Esophagus muscularis mucosa (tissue), 4 donors: ENCODE results near the gene ANKRD35. TPM values are rescaled to one million over a fixed set of nuclear protein-coding genes. Genes with fewer than 3 reads are reported as not detected.

Experiments used
- DNase-seq: peaks from one replicate; pipeline ENCODE4 v3.0.0-alpha.2; 2017; ENCODE audit errors: extremely low spot score
- H3K27ac ChIP-seq, 4 donors: fragments of 200-600 bp; sonication (generic); replicated peaks in 1 of 4; 1 replicate in 3 of 4; 2 replicates in 1 of 4; pipeline ENCODE4 v1.5.1; 2016 to 2019; ENCODE audit warnings: mild to moderate bottlenecking in 1 of 4
- H3K27me3 ChIP-seq, 4 donors: fragments of 200-600 bp; sonication (generic); one replicate each; pipeline versions ENCODE4 v1.5.1 to v1.6.0; 2016 to 2019
- H3K36me3 ChIP-seq, 4 donors: fragments of 200-600 bp; sonication (generic); one replicate each; pipeline ENCODE4 v1.5.1; 2016 to 2019
- H3K4me1 ChIP-seq, 4 donors: fragments of 200-600 bp; sonication (generic); one replicate each; pipeline ENCODE4 v1.5.1; 2016 to 2019
- H3K4me3 ChIP-seq, 4 donors: fragments of 200-600 bp; sonication (generic); 1 replicate in 2 of 4; 2 replicates in 2 of 4; pipeline ENCODE4 v1.5.1; 2016 to 2019; ENCODE audit warnings: mild to moderate bottlenecking in 4 of 4, moderate library complexity in 1 of 4
- H3K9me3 ChIP-seq, 4 donors: fragments of 200-600 bp; sonication (generic); 1 replicate in 3 of 4; 2 replicates in 1 of 4; pipeline ENCODE4 v1.5.1; 2016 to 2019
- CTCF ChIP-seq, 3 experiments: fragments of 200-600 bp in 2 of 3; fragments of 450-650 bp in 1 of 3; sonication (generic) in 2 of 3; IDR thresholded peaks; one replicate each; pipeline ENCODE4 v1.5.1; 2017 to 2019; ENCODE audit warnings: antibody characterized with exemption in 3 of 3, mild to moderate bottlenecking in 2 of 3, moderate library complexity in 1 of 3
- EP300 ChIP-seq: sonication (generic); formaldehyde crosslinking; IDR thresholded peaks from one replicate; pipeline ENCODE4 v1.6.1; 2017; ENCODE audit warnings: antibody characterized with exemption
- POLR2A ChIP-seq: fragments of 450-650 bp; IDR thresholded peaks from one replicate; pipeline ENCODE4 v1.6.1; 2017; ENCODE audit warnings: antibody characterized with exemption, moderate library complexity, mild to moderate bottlenecking, low read depth
- POLR2AphosphoS5 ChIP-seq, 2 donors: sonication (generic); formaldehyde crosslinking; IDR thresholded peaks; one replicate each; pipeline ENCODE4 v1.6.1; 2017; ENCODE audit warnings: antibody characterized with exemption in 2 of 2
- WGBS: methylation state at CpG from one replicate; pipeline ENCODE4 v1.1.5; 2018; 5-methylcytosine and 5-hydroxymethylcytosine counted together
- intact Hi-C: fragments of 100-400 bp; cut with DNase I; formaldehyde crosslinking; loops from one replicate; pipeline ENCODE4 v1.15.1; 2023
- total RNA-seq, 4 donors: library from RNA; depleted of rRNA; stranded (reverse); fragments of >200 nt; gene quantifications; one replicate each; pipeline versions ENCODE4 v1.1.0 to v1.2.1, GENCODE V29; 2016

Gene ANKRD35
- total RNA-seq, 4 donors from 2014 or later: 4.0 to 11.1 (median 8.4) TPM

GRCh38 chr1:145908653-145909052 is 23.0 kb upstream of the ANKRD35 start:
- 64% methylated on average over 1 of the region's 1 CpG for WGBS
- Histone ChIP-seq H3K27ac (no peak overlapping the region), H3K27me3 (no peaks in the 10 kb centered on the region), H3K4me3 (no peak overlapping the region), H3K9me3 (no peaks in the 10 kb centered on the region), H3K36me3 (peaks cover 14 to 32% (median 27%) of the 10 kb centered on the region in 4 donors), H3K4me1 (peaks cover 5 to 22% (median 10%) of the 10 kb centered on the region in 4 donors)
- intact Hi-C loops: no loop called here
- no peak for TF ChIP-seq EP300
- no peak for TF ChIP-seq POLR2A
- no peak for TF ChIP-seq CTCF (IDR thresholded peaks at IDR 0.05)
- no peak for TF ChIP-seq POLR2AphosphoS5 (IDR thresholded peaks at IDR 0.05)
- DNase-seq: no peak

DNA sequence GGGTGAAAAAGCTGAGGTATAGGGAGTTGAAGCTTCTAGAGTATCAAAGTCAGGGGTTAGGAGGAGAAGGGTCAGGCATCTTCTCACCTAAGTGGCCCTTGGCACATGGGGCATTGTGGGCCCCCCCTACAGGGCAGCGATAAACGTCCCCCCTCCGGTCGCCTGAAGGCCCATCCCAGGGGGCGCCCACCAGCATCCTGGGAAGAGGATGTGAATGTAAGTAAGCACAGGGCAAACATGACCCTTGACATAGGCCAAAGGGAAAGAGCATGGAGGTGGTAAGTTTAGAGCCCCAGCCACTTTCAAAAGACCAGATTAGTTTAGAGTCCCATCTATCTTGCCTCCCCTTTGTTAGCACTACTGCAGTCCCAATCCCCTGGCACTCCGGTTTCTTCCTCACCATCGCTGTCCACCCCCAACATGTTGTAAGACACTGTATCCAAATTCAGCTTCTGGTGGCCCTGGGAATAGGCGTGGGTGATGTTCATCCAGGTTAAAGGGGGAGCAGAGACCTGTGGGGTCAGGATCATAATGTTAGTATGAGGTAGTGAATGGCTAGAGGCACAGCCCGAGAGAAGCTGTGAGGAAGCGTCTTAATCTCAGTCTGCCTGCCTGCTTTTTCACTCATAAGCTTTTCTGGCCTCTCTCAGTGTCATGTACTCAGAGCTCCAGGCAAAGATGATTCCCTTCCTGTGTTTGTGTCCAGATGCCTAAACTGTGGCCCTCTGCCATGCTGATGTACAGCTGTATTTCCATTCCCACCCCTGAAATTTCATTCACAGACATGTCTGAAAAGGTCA is 21.5 kb upstream of the ANKRD35 start:
- Histone ChIP-seq H3K27ac (no peak overlapping the region), H3K4me1 (peaks cover 5 to 22% (median 10%) of the 10 kb centered on the region in 4 donors)

GRCh38 chr1:145901312-145902021 is 15.8 kb upstream of the ANKRD35 start:
- no peaks in the 10 kb centered on the region for H3K4me1 ChIP-seq
- no peak for TF ChIP-seq CTCF (IDR thresholded peaks at IDR 0.05)
- no peak for TF ChIP-seq POLR2AphosphoS5 (IDR thresholded peaks at IDR 0.05)
- TF ChIP-seq EP300: no peak
- no peak for TF ChIP-seq POLR2A
- WGBS: 93% methylated on average over 12 of the region's 12 CpGs
- DNase-seq: no peak
- no peaks in the 10 kb centered on the region for H3K27me3 ChIP-seq
- no peak overlapping the region for H3K4me3 ChIP-seq
- intact Hi-C loops: no loop called here
- H3K27ac ChIP-seq: no peak overlapping the region
- no peaks in the 10 kb centered on the region for H3K9me3 ChIP-seq
- no peaks in the 10 kb centered on the region for H3K36me3 ChIP-seq

More for the DNA sequence above, 21.5 kb upstream of the ANKRD35 start:
- intact Hi-C loops: loop anchor here (1.0 kb wide), 1 partner anchor 10 kb away; no protein-coding TSS in a partner anchor
- Histone ChIP-seq H3K27me3 (no peaks in the 10 kb centered on the region), H3K9me3 (no peaks in the 10 kb centered on the region), H3K36me3 (peaks cover 11 to 18% (median 17%) of the 10 kb centered on the region in 4 donors), H3K4me3 (no peak overlapping the region)
- no peak for DNase-seq
- 78% methylated on average over 10 of the region's 10 CpGs for WGBS
- TF ChIP-seq EP300 (no peak), POLR2A (no peak), CTCF (IDR thresholded peaks at IDR 0.05) (no peak), POLR2AphosphoS5 (IDR thresholded peaks at IDR 0.05) (no peak)

- no peak overlapping the region for H3K4me3 ChIP-seq
- no peaks in the 10 kb centered on the region for H3K9me3 ChIP-seq
- intact Hi-C loops: no loop called here
- TF ChIP-seq POLR2A (no peak), POLR2AphosphoS5 (IDR thresholded peaks at IDR 0.05) (no peak), CTCF (IDR thresholded peaks at IDR 0.05) (no peak), EP300 (no peak)
- H3K36me3 ChIP-seq: no peaks in the 10 kb centered on the region
- no peaks in the 10 kb centered on the region for H3K27me3 ChIP-seq
- no peaks in the 10 kb centered on the region for H3K4me1 ChIP-seq
- 90% methylated on average over 5 of the region's 5 CpGs for WGBS
- DNase-seq: no peak
- no peak overlapping the region for H3K27ac ChIP-seq
These were observed 13.1 kb upstream of the ANKRD35 start for GRCh38 chr1:145898756-145899155.
